HEK293 (cell line): ENCODE measurements around the gene IL11.

Experiments
- BCL11B ChIP-seq: fragments of 450-650 bp; formaldehyde crosslinking; IDR thresholded peaks from 2 replicates; pipeline ENCODE4 v1.5.1; 2016; ENCODE audit warnings: low read depth, missing biosample characterization, missing genetic modification characterization
- GLIS1 ChIP-seq: fragments of 450-650 bp; formaldehyde crosslinking; IDR thresholded peaks from 2 replicates; pipeline ENCODE4 v1.5.1; 2016; ENCODE audit warnings: missing biosample characterization, missing genetic modification characterization
- KLF7 ChIP-seq: fragments of 450-650 bp; formaldehyde crosslinking; IDR thresholded peaks from 2 replicates; pipeline ENCODE4 v1.5.1; 2016; ENCODE audit warnings: missing biosample characterization, missing genetic modification characterization, borderline replicate concordance
- SCRT2 ChIP-seq: fragments of 450-650 bp; formaldehyde crosslinking; IDR thresholded peaks from 2 replicates; pipeline ENCODE4 v1.5.1; 2016; ENCODE audit warnings: missing biosample characterization, missing genetic modification characterization
- SETDB1 ChIP-seq: IDR thresholded peaks from one replicate; pipeline ENCODE4 v1.6.1; 2017; ENCODE audit warnings: mild to moderate bottlenecking, low read length, moderate library complexity, mixed read lengths; ENCODE audit not compliant: insufficient read length
- TSHZ1 ChIP-seq: fragments of 450-650 bp; formaldehyde crosslinking; IDR thresholded peaks from 2 replicates; pipeline ENCODE4 v1.5.1; 2016; ENCODE audit warnings: missing biosample characterization, missing genetic modification characterization, borderline replicate concordance
- WT1 ChIP-seq: fragments of 450-650 bp; formaldehyde crosslinking; IDR thresholded peaks from 2 replicates; pipeline ENCODE4 v1.5.1; 2016; ENCODE audit warnings: missing biosample characterization, missing genetic modification characterization
- ZBTB11 ChIP-seq: fragments of 450-650 bp; formaldehyde crosslinking; conservative IDR thresholded peaks from 2 replicates; pipeline ENCODE4 v1.5.1; 2016; ENCODE audit warnings: low read depth, missing biosample characterization, missing genetic modification characterization
- ZFHX2 ChIP-seq: fragments of 450-650 bp; formaldehyde crosslinking; conservative IDR thresholded peaks from 2 replicates; pipeline ENCODE4 v1.5.1; 2016; ENCODE audit warnings: missing biosample characterization, missing genetic modification characterization
- ZNF138 ChIP-seq: fragments of 450-650 bp; formaldehyde crosslinking; IDR thresholded peaks from 2 replicates; pipeline ENCODE4 v1.5.1; 2016; ENCODE audit warnings: missing biosample characterization, missing genetic modification characterization, borderline replicate concordance
- ZNF140 ChIP-seq: fragments of 450-650 bp; formaldehyde crosslinking; IDR thresholded peaks from 2 replicates; pipeline ENCODE4 v1.5.1; 2016; ENCODE audit warnings: missing biosample characterization, missing genetic modification characterization
- ZNF157 ChIP-seq: fragments of 450-650 bp; formaldehyde crosslinking; IDR thresholded peaks from 2 replicates; pipeline ENCODE4 v1.5.1; 2016; ENCODE audit warnings: missing biosample characterization, missing genetic modification characterization
- ZNF280C ChIP-seq: fragments of 450-650 bp; formaldehyde crosslinking; IDR thresholded peaks from 2 replicates; pipeline ENCODE4 v1.5.1; 2016; ENCODE audit warnings: missing biosample characterization, missing genetic modification characterization
- ZNF48 ChIP-seq: fragments of 450-650 bp; formaldehyde crosslinking; IDR thresholded peaks from 2 replicates; pipeline ENCODE4 v1.5.1; 2016; ENCODE audit warnings: missing biosample characterization, missing genetic modification characterization
- ZNF521 ChIP-seq: fragments of 450-650 bp; formaldehyde crosslinking; IDR thresholded peaks from 2 replicates; pipeline ENCODE4 v1.5.1; 2017; ENCODE audit warnings: missing biosample characterization, mild to moderate bottlenecking, missing genetic modification characterization
- ZNF600 ChIP-seq: fragments of 450-650 bp; formaldehyde crosslinking; IDR thresholded peaks from 2 replicates; pipeline ENCODE4 v1.5.1; 2016; ENCODE audit warnings: missing biosample characterization, missing genetic modification characterization
- ZNF639 ChIP-seq: fragments of 450-650 bp; formaldehyde crosslinking; IDR thresholded peaks from 2 replicates; pipeline ENCODE4 v1.5.1; 2016; ENCODE audit warnings: missing biosample characterization, missing genetic modification characterization
- ZNF654 ChIP-seq: fragments of 450-650 bp; formaldehyde crosslinking; IDR thresholded peaks from 2 replicates; pipeline ENCODE4 v1.5.1; 2016; ENCODE audit warnings: low read depth, missing biosample characterization, missing genetic modification characterization
- ZNF707 ChIP-seq: fragments of 450-650 bp; formaldehyde crosslinking; IDR thresholded peaks from 2 replicates; pipeline ENCODE4 v1.5.1; 2016; ENCODE audit warnings: missing biosample characterization, missing genetic modification characterization
- ZNF785 ChIP-seq: fragments of 450-650 bp; formaldehyde crosslinking; IDR thresholded peaks from 2 replicates; pipeline ENCODE4 v1.5.1; 2016; ENCODE audit warnings: missing biosample characterization, missing genetic modification characterization
- ZNF837 ChIP-seq: fragments of 450-650 bp; formaldehyde crosslinking; IDR thresholded peaks from 2 replicates; pipeline ENCODE4 v1.5.1; 2016; ENCODE audit warnings: missing biosample characterization, missing genetic modification characterization
- TF ChIP-seq, protein P1 (sequence below): fragments of 450-650 bp; formaldehyde crosslinking; IDR thresholded peaks from 2 replicates; pipeline ENCODE4 v1.5.1; 2016; ENCODE audit warnings: missing biosample characterization, missing genetic modification characterization
- TF ChIP-seq, protein P2 (sequence below): fragments of 450-650 bp; formaldehyde crosslinking; IDR thresholded peaks from 2 replicates; pipeline ENCODE4 v1.5.1; 2016; ENCODE audit warnings: missing biosample characterization, missing genetic modification characterization

The IL11 gene

DNA sequence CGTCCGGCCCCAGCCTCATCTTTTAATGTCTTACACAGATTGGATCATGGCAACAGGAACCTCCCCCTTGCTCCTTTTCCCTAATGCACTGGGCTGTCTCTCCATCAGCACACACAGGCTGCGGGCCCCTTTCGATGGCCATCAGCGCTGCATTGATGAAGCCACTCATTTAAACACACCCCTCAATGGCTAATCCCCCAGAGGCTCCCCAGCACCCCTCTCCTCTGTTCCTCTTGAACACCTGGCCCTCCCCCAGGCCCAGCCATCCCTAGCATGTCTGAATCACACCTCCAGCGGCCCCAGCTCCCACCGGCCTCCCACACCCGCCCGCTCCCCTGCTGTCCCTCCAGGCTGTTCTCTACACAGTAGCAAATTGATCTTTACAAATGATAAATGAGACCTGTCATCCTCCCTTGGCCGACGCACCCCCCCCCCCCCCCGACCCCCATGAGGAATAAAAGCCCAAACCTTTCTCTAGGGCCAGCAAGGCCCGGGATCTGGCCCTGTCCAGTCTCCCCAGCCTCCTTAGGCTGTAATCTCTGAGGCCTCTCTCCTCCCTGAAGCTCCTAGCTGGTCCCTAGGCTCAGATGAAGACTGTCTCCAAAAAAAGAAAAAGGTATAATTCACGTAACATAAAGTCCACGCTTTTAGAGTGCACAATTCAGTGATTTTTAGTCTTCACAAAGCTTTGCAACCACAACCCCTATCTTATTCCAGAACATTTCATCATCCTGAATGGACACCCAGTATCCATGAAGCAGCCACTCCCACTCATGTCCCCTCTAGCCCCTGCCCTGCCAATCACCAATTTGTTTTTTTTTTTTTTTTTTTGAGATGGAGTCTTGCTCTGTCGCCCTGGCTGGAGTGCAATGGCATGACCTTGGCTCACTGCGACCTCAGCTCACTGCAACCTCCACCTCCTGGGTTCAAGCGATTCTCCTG is 22.8 kb upstream of the IL11 start (continued):
- TF ChIP-seq ZNF639 (no peak), ZNF280C (tag by site-specific recombination) (no peak), ZNF157 (no peak), ZBTB11 (tag by site-specific recombination) (no peak), SCRT2 (tag by site-specific recombination) (no peak), ZNF654 (tag by site-specific recombination) (no peak), TSHZ1 (tag by site-specific recombination) (no peak), ZNF140 (tag by site-specific recombination) (no peak), ZNF138 (no peak), ZFHX2 (tag by site-specific recombination) (peak; percentile 72), ZNF48 (no peak), KLF7 (no peak), ZNF707 (no peak), ZNF600 (peak; percentile 44; the same call in 1 of the 2 replicates), ZNF521 (no peak), GLIS1 (tag by site-specific recombination) (peak; percentile 77), WT1 (tag by site-specific recombination) (no peak), SETDB1 (no peak), BCL11B (peak; percentile 55; the same call in 1 of the 2 replicates), ZNF785 (no peak), ZNF837 (tag by site-specific recombination) (no peak)
- TF ChIP-seq, protein P1, sequence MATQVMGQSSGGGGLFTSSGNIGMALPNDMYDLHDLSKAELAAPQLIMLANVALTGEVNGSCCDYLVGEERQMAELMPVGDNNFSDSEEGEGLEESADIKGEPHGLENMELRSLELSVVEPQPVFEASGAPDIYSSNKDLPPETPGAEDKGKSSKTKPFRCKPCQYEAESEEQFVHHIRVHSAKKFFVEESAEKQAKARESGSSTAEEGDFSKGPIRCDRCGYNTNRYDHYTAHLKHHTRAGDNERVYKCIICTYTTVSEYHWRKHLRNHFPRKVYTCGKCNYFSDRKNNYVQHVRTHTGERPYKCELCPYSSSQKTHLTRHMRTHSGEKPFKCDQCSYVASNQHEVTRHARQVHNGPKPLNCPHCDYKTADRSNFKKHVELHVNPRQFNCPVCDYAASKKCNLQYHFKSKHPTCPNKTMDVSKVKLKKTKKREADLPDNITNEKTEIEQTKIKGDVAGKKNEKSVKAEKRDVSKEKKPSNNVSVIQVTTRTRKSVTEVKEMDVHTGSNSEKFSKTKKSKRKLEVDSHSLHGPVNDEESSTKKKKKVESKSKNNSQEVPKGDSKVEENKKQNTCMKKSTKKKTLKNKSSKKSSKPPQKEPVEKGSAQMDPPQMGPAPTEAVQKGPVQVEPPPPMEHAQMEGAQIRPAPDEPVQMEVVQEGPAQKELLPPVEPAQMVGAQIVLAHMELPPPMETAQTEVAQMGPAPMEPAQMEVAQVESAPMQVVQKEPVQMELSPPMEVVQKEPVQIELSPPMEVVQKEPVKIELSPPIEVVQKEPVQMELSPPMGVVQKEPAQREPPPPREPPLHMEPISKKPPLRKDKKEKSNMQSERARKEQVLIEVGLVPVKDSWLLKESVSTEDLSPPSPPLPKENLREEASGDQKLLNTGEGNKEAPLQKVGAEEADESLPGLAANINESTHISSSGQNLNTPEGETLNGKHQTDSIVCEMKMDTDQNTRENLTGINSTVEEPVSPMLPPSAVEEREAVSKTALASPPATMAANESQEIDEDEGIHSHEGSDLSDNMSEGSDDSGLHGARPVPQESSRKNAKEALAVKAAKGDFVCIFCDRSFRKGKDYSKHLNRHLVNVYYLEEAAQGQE: no peak
- TF ChIP-seq, protein P2, sequence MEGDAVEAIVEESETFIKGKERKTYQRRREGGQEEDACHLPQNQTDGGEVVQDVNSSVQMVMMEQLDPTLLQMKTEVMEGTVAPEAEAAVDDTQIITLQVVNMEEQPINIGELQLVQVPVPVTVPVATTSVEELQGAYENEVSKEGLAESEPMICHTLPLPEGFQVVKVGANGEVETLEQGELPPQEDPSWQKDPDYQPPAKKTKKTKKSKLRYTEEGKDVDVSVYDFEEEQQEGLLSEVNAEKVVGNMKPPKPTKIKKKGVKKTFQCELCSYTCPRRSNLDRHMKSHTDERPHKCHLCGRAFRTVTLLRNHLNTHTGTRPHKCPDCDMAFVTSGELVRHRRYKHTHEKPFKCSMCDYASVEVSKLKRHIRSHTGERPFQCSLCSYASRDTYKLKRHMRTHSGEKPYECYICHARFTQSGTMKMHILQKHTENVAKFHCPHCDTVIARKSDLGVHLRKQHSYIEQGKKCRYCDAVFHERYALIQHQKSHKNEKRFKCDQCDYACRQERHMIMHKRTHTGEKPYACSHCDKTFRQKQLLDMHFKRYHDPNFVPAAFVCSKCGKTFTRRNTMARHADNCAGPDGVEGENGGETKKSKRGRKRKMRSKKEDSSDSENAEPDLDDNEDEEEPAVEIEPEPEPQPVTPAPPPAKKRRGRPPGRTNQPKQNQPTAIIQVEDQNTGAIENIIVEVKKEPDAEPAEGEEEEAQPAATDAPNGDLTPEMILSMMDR (tag by site-specific recombination): no peak
